NCI-H2081 (cell line): Measurements from ENCODE around the gene KRT78.

ENCODE experiments used
- DNase-seq, 2 experiments: peaks; one replicate each; lab custom pipeline; 2025; lab: John Stamatoyannopoulos, UW

The KRT78 gene

GRCh38 chr12:52838609-52839435 lies 10.0 kb downstream of the KRT78 start:
- DNase-seq, result no peak

GRCh38 chr12:52837781-52838608 lies 10.8 kb downstream of the KRT78 start:
- DNase-seq, result no peak

GRCh38 chr12:52837413-52837741 lies 11.4 kb downstream of the KRT78 start:
- DNase-seq, result no peak

GRCh38 chr12:52836491-52837412 lies 12.0 kb downstream of the KRT78 start:
- DNase-seq, result no peak

DNA sequence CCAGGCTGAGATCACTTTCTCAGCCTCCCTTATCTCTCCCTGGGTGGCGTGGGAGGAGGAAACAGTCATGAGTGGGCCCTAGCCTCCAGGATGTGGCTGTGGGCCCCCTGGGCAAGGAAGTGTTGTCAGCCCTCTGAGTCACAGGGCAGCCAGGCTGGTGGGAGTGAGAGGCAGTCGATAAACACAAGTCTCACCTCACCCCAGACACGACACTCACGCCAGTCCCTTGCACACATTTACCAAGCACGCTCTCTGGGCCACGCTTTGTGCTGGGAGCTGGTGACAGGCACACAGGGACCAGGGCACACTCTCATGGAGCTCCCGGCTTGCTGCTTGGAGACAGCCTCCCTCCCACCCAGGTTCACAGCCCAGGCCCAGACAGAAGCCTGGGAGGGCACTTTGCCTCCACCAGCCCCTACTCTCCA lies 12.7 kb downstream of the KRT78 start:
- DNase-seq, result no peak

DNA sequence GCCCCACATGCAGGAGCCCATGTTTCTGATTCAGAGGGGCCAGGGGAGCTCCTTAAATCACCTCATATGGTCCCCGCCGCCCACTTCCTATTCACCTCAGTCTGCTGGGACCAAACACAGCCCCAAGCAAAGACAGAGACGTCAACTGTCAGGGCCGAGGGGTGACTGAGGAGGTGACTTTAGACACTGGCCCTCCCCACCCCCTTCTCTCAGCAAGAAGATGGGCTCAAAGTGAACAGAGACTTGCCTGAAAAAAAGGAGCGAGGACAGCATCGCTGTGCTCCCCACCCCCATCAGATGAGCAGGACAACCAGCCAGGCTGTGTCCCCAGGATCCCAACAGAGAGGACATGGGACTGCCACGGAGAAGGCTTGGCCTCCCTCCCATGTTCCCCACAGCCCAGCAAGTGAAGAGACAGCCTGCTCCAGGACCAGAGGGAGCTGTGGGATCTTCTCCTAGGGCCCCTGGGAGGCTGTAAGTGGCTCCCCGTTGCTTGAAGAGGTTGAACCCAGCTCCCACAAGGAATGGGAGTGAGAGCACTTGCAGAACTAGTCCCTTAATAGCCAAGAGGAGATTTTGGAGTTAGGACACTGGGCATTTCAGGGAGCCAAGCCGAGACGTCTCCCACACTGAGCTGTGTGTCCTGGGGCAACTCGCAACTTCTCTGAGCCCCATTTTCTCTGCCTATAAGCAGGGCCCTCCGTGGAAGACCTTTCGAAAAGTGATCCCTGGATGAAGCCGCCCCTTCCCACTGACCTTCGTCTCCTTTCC lies 13.3 kb downstream of the KRT78 start:
- DNase-seq, result no peak

- no peak for DNase-seq
Measured at GRCh38 chr12:52834727-52835001, 14.1 kb downstream of the KRT78 start.

- no peak for DNase-seq
Measured at GRCh38 chr12:52833922-52834726, 14.7 kb downstream of the KRT78 start, which contains the start of gene KRT79. Gene KRT79 (minus strand): TSS chr12:52834311. CDS start chr12:52834260, 51 bp downstream.

GRCh38 chr12:52832985-52833905 lies 15.5 kb downstream of the KRT78 start:
- no peak for DNase-seq

DNA sequence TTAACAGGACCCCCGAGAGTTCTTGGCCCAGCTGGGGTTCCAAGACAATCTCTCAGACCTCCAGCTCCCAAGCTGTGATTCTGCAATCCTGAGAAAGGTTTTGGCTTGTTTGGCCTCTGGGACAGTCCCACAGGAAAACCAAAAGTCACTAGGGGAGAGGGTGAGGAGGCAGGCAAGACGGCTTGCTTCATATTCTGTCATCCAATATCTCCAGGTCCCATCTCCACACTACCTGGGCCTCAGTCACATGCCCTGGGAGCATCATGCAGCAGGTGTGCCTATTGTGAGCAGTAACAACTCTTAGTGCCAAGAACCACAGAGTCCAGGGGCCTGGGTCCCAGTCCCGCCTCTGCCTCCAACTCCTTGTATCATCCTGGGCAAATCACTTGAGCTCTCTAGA lies 16.3 kb downstream of the KRT78 start:
- no peak for DNase-seq

GRCh38 chr12:52831251-52831650 lies 17.5 kb downstream of the KRT78 start:
- DNase-seq, result no peak

- no peak for DNase-seq
Measured at GRCh38 chr12:52829986-52830770, 18.6 kb downstream of the KRT78 start.

DNA sequence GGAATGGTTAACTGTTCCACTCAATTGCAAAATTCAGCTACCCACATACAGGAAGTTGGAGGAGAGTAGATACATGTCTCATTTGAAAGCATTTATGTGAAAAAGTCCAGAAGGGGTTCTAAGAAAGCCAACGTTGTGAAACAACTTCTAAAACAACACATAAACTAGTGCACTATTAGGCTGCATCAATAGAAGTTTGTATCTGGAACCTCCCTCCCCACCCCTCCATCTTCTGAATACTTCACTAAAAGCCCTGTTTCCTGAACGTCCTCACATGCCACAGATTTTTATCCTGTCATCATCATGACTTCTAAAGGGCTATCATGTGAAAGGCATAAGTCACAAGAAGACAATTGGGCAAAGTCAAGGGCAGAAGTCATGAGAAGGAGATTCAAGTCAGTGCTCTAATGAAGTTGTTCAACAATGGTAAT lies 20.2 kb downstream of the KRT78 start:
- no peak for DNase-seq

DNA sequence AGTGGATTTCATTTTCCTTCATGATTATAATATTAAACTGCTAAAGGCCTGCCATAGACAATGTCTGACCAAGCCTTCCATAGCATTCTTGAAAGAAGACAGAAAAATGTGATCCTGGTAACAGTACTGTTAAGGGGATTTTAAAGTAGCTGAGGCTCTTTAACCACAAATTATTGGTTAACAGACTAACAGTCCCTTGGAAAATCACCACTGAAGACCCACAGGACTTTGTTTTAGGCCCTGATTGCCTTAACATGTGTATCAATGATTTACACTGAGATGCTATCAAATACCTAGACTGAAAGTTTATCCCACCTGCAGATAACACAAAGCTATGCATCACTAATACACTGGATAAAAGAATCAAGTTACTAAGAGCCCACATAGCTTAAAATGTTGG lies 20.6 kb downstream of the KRT78 start:
- DNase-seq, result no peak

GRCh38 chr12:52827499-52828090 lies 21.2 kb downstream of the KRT78 start:
- no peak for DNase-seq

DNA sequence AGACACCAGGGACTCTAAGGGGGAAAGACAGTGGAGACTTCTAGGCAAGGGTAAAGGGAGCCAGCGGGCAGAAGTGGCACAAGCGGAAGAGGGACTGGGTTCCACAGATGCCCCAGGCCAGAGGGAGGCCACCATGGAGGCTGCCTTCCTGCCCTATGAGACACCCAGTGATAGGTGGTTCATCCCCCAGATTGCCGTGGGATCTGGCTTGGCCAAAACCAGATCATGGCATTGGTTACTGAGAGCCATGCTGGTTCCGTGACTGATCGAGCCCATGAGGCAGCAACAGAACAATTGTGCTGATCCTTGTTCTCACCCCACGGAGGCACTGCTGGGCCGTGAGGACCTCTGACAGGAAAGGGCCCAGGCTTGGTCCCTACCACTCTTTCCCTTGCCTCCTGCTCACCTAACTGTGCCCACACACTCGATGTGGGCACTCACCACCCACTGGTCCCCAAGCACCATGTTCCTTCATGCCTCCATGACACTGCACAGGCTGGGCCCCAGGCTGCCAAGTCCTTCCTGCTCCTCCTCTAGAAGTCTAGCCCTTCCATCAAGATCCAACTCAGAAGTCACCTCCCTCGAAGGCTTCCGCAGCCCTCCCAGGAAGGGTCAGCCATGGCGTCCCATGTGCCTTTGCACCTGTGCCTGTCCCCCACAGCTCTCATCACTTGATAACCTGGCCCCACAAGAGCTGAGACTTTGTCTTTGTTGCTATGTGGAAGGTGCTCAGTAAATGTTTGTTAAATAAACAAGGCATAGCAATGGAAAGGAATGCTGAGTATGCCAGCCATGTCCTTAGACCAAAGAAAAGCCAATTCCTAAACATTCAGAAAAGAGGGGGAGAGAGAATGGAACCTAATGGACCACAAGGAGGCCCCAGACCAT lies 21.9 kb downstream of the KRT78 start:
- DNase-seq, result no peak

- no peak for DNase-seq
Measured at GRCh38 chr12:52825961-52826360, 22.8 kb downstream of the KRT78 start.
